K562 (cell line): ENCODE results near the gene SERINC3. TPM values are rescaled to one million over a fixed set of nuclear protein-coding genes. Genes with fewer than 3 reads are reported as not detected.

Source experiments
- ATAC-seq: fragments of 200-7000 bp; cut with Tn5 transposase; 3 replicates; pipeline ENCODE4 v1.9.1; 2020; ENCODE audit warnings: moderate library complexity
- BruUV-seq: library from RNA; stranded (reverse); fragments of 400-500 nt; replicated peaks from 2 replicates; lab custom pipeline; 2021; lab: Mats Ljungman, UMichigan
- CTCF ChIA-PET: fragments of 300-600 bp; formaldehyde crosslinking; extraction: SDS; loops from one replicate; lab custom pipeline; 2021; ENCODE audit warnings: low intra/inter-chr PET ratio; lab: Yijun Ruan, JAX
- POLR2A ChIA-PET: fragments of 300-600, 350-650 bp; sonication (Branson Sonifier 250); formaldehyde crosslinking; extraction: SDS; loops from one replicate; lab custom pipeline; 2021; ENCODE audit warnings: antibody characterized with exemption, inconsistent platforms; lab: Yijun Ruan, JAX
- DNase-seq, 4 experiments: peaks; one replicate each; pipeline versions ENCODE4 v3.0.0 to v3.0.0-alpha.2; 2011 to 2018; ENCODE audit warnings: low spot score in 3 of 4, mixed read lengths in 3 of 4; ENCODE audit errors: extremely low read depth in 1 of 4
- FAIRE-seq: peaks from 2 replicates; lab custom pipeline; 2011; peaks lifted over from hg19 to GRCh38; lab: Jason Lieb, UNC
- H2AFZ ChIP-seq: 2 replicates; pipeline ENCODE4 v1.6.0; 2011; ENCODE audit warnings: low read depth, low read length, control low read depth, inconsistent platforms
- H3K27ac ChIP-seq: fragments of 200-600 bp; 3 replicates; pipeline ENCODE4 v1.8.0; 2011; ENCODE audit warnings: low read depth, mild to moderate bottlenecking, control low read depth, inconsistent platforms, low read length, moderate library complexity, mixed read lengths; ENCODE audit errors: extremely low read depth
- H3K27me3 ChIP-seq, 2 experiments: fragments of 300-600 bp in 1 of 2; 2 replicates in 1 of 2; 3 replicates in 1 of 2; pipeline versions ENCODE4 v1.6.0 to v1.8.0; 2011; ENCODE audit warnings: inconsistent platforms in 2 of 2, low read length in 2 of 2, mild to moderate bottlenecking in 1 of 2, mixed read lengths in 1 of 2, moderate library complexity in 1 of 2; ENCODE audit not compliant: control insufficient read depth in 2 of 2, insufficient read depth in 2 of 2
- H3K36me3 ChIP-seq: fragments of 300-600 bp; 3 replicates; pipeline ENCODE4 v1.8.0; 2011; ENCODE audit warnings: mild to moderate bottlenecking, low read length, inconsistent platforms; ENCODE audit not compliant: control insufficient read depth, insufficient read depth
- H3K4me1 ChIP-seq, 2 experiments: fragments of 200-600 bp in 1 of 2; replicated peaks in 1 of 2; 2 replicates in 1 of 2; 3 replicates in 1 of 2; pipeline versions ENCODE4 v1.5.1 to v1.8.0; 2011; ENCODE audit warnings: inconsistent platforms in 2 of 2, low read length in 2 of 2, mild to moderate bottlenecking in 1 of 2, mixed read lengths in 1 of 2, moderate library complexity in 1 of 2; ENCODE audit not compliant: control insufficient read depth in 2 of 2, insufficient read depth in 2 of 2
- H3K4me2 ChIP-seq: 2 replicates; pipeline ENCODE4 v1.6.1; 2011; ENCODE audit warnings: low read length, control low read depth, inconsistent platforms, mixed read lengths; ENCODE audit not compliant: insufficient read depth
- H3K4me3 ChIP-seq: fragments of 200-600 bp; sonication (generic), shearing (Covaris generic); 2 replicates; pipeline ENCODE4 v1.5.1; 2016; ENCODE audit warnings: control low read depth, inconsistent platforms
- H3K79me2 ChIP-seq: fragments of 200-600 bp; 3 replicates; pipeline ENCODE4 v1.8.0; 2011; ENCODE audit warnings: low read length, inconsistent platforms; ENCODE audit not compliant: control insufficient read depth, insufficient read depth
- H3K9ac ChIP-seq, 2 experiments: 2 replicates each; pipeline versions ENCODE4 v1.6.0 to v1.6.1; 2011; ENCODE audit warnings: low read depth in 2 of 2, low read length in 2 of 2, control low read depth in 1 of 2, inconsistent platforms in 1 of 2, mild to moderate bottlenecking in 1 of 2, mixed read lengths in 1 of 2; ENCODE audit not compliant: insufficient read depth in 1 of 2
- H3K9me1 ChIP-seq: one replicate; pipeline ENCODE4 v1.6.0; 2011; ENCODE audit warnings: inconsistent platforms, mild to moderate bottlenecking, low read length, moderate library complexity; ENCODE audit not compliant: control insufficient read depth, insufficient read depth
- H3K9me3 ChIP-seq: replicated peaks from 2 replicates; pipeline ENCODE4 v1.5.1; 2011; ENCODE audit warnings: low read depth, low read length, inconsistent platforms; ENCODE audit not compliant: control insufficient read depth, insufficient read depth
- H4K20me1 ChIP-seq: replicated peaks from 2 replicates; pipeline ENCODE4 v1.6.1; 2011; ENCODE audit warnings: low read length, inconsistent platforms, mixed read lengths; ENCODE audit not compliant: control insufficient read depth, insufficient read depth
- ADNP ChIP-seq: fragments of 200-800 bp; sonication (Bioruptor generic); IDR thresholded peaks from 2 replicates; pipeline ENCODE4 v1.6.1; 2016; ENCODE audit warnings: missing genetic modification characterization, missing compliant biosample characterization
- ETV1 ChIP-seq: fragments of 450-650 bp; conservative IDR thresholded peaks from 2 replicates; pipeline ENCODE4 v1.6.1; 2016; ENCODE audit warnings: missing genetic modification characterization, control low read depth, low read depth, missing compliant biosample characterization
- GABPA ChIP-seq: fragments of 200-800 bp; sonication (Bioruptor generic); conservative IDR thresholded peaks from 2 replicates; pipeline ENCODE4 v1.6.1; 2016; ENCODE audit warnings: low read depth, missing genetic modification characterization, missing compliant biosample characterization
- HNRNPH1 ChIP-seq: fragments of 200-400 bp; formaldehyde crosslinking; optimal IDR thresholded peaks from 2 replicates; pipeline ENCODE3; 2017; ENCODE audit warnings: low read depth, mild to moderate bottlenecking, low read length, moderate library complexity
- NFIC ChIP-seq: fragments of 450-650 bp; IDR thresholded peaks from 2 replicates; pipeline ENCODE4 v1.6.1; 2017; ENCODE audit warnings: mild to moderate bottlenecking, inconsistent platforms
- NR2C2 ChIP-seq, 2 experiments: fragments of 200-800 bp in 1 of 2; sonication (Bioruptor generic) in 1 of 2; sonication (generic) in 1 of 2; formaldehyde crosslinking in 1 of 2; IDR thresholded peaks; 2 replicates each; pipeline versions ENCODE4 v1.6.1 to v1.8.0; 2016 to 2022; ENCODE audit warnings: mild to moderate bottlenecking in 1 of 2, missing compliant biosample characterization in 1 of 2, missing genetic modification characterization in 1 of 2, missing genetic modification reagents in 1 of 2
- NRF1 ChIP-seq, 2 experiments: fragments of 450-650 bp; IDR thresholded peaks in 1 of 2; conservative IDR thresholded peaks in 1 of 2; 2 replicates each; pipeline ENCODE4 v1.6.1; 2014; ENCODE audit warnings: mild to moderate bottlenecking in 2 of 2
- PTTG1 ChIP-seq: fragments of 450-650 bp; IDR thresholded peaks from 2 replicates; pipeline ENCODE4 v1.6.1; 2016; ENCODE audit warnings: low read depth, mild to moderate bottlenecking, missing genetic modification characterization, missing compliant biosample characterization
- ZEB2 ChIP-seq: fragments of 450-650 bp; IDR thresholded peaks from 2 replicates; pipeline ENCODE4 v1.6.1; 2016
- ZFX ChIP-seq: sonication (generic); formaldehyde crosslinking; IDR thresholded peaks from 2 replicates; pipeline ENCODE4 v1.8.0; 2022; ENCODE audit warnings: mild to moderate bottlenecking, missing genetic modification reagents, moderate library complexity
- WGBS: fragments of 100-300 bp; shearing (Covaris generic); methylation state at CpG from one replicate; pipeline ENCODE4 v1.1.6; 2016; ENCODE audit warnings: low coverage, mixed read lengths; ENCODE audit not compliant: insufficient coverage; ENCODE audit errors: missing lambda C conversion rate; 5-methylcytosine and 5-hydroxymethylcytosine counted together
- in situ Hi-C: fragments of 300-500 bp; cut with MboI; formaldehyde crosslinking; loops from 4 replicates; pipeline ENCODE4 v1.15.0; 2018; ENCODE audit warnings: inconsistent platforms, mixed read lengths
- intact Hi-C: fragments of 100-400 bp; cut with micrococcal nuclease; formaldehyde crosslinking; loops from 2 replicates; pipeline ENCODE4 v1.14.2; 2022
- polyA plus RNA-seq, 8 experiments: library from polyadenylated mRNA; depleted of rRNA in 4 of 8; stranded (reverse) in 5 of 8; unstranded in 3 of 8; fragments of >200 nt; fragmentation: Nextera tagmentation in 2 of 8; fragmentation: Illumina TruSeq in 1 of 8; extraction: Ambion mirVana in 2 of 8; extraction: Trizol in 1 of 8; gene quantifications; 2 replicates each; pipeline versions ENCODE4 v1.2.1 to v1.2.3, GENCODE V29; 2011 to 2014; ENCODE audit warnings: inconsistent platforms in 1 of 8, missing spikeins in 1 of 8
- total RNA-seq, 7 experiments: library from RNA; depleted of rRNA in 6 of 7; stranded (reverse); fragments of >200 nt in 6 of 7; fragmentation: Illumina TruSeq in 2 of 7; extraction: Trizol in 2 of 7; gene quantifications; 2 replicates each; pipeline versions ENCODE4 v1.2.1 to v1.2.3, GENCODE V29; 2011 to 2021; ENCODE audit warnings: low replicate concordance in 1 of 7
- TF ChIP-seq, protein P1 (sequence below): fragments of 200-800 bp; sonication (Bioruptor generic); IDR thresholded peaks from 2 replicates; pipeline ENCODE4 v1.6.1; 2017; ENCODE audit warnings: missing genetic modification characterization, missing compliant biosample characterization
- TF ChIP-seq, protein P2 (sequence below): fragments of 450-650 bp; IDR thresholded peaks from 2 replicates; pipeline ENCODE4 v1.6.1; 2017; ENCODE audit warnings: antibody characterized with exemption, mild to moderate bottlenecking
- TF ChIP-seq, protein P3 (sequence below): sonication (generic); formaldehyde crosslinking; IDR thresholded peaks from 2 replicates; pipeline ENCODE4 v1.5.0; 2020; ENCODE audit warnings: missing genetic modification reagents

SERINC3 gene
- total and polyA plus RNA-seq, 9 of the 15 experiments (the other 6 are each of a cell fraction or from before 2014, with no cell fraction given), result 24.7 to 107 (median 48.8) TPM

- peaks cover 0 to 8% of the 10 kb centered on the region in 2 experiments; a peak in 2 of 5 replicates for H3K4me1 ChIP-seq
- H3K9ac ChIP-seq, result no peak overlapping the region
- FAIRE-seq (no peak), ATAC-seq (peak; percentile 64), DNase-seq (peak; percentile 43 to 60 (median 54))
- in situ Hi-C loops, result no loop called here
- no peaks in the 10 kb centered on the region for H4K20me1 ChIP-seq
- POLR2A ChIA-PET, result interaction anchor here (1.2 to 2.3 kb wide), 2 partner anchors 13 to 18 kb away, joined by 4 to 6 read pairs; partner anchors contain the start of gene TTPAL
- H3K9me1 ChIP-seq, result no peaks in the 10 kb centered on the region
- no peaks in the 10 kb centered on the region for H3K79me2 ChIP-seq
- CTCF ChIA-PET, result interaction anchor here (1.0 kb wide), 1 partner anchor 242 kb away, joined by 3 read pairs; no protein-coding TSS in a partner anchor
- no peak overlapping the region for H2AFZ ChIP-seq
- no peak overlapping the region for H3K27ac ChIP-seq
- no peak overlapping the region for H3K4me2 ChIP-seq
- no peak overlapping the region for H3K4me3 ChIP-seq
- 6% methylated on average over 4 of the region's 6 CpGs for WGBS
- BruUV-seq, result no TSS peak
- peaks cover 3 to 17% of the 10 kb centered on the region in 2 experiments; a peak in 4 of 5 replicates for H3K27me3 ChIP-seq
- no peaks in the 10 kb centered on the region for H3K9me3 ChIP-seq
- intact Hi-C loops, result no loop called here
- no peaks in the 10 kb centered on the region for H3K36me3 ChIP-seq
- no peak for TF ChIP-seq NR2C2 (CRISPR knock-in tag; IDR thresholded peaks at IDR 0.05)
- peak; percentile 22; the same call in 1 of the 2 replicates for TF ChIP-seq NR2C2 (tag; IDR thresholded peaks at IDR 0.05)
- TF ChIP-seq ZEB2, result no peak
- peak; percentile 71 for TF ChIP-seq NFIC
- TF ChIP-seq ETV1, result no peak
- TF ChIP-seq, protein P1, sequence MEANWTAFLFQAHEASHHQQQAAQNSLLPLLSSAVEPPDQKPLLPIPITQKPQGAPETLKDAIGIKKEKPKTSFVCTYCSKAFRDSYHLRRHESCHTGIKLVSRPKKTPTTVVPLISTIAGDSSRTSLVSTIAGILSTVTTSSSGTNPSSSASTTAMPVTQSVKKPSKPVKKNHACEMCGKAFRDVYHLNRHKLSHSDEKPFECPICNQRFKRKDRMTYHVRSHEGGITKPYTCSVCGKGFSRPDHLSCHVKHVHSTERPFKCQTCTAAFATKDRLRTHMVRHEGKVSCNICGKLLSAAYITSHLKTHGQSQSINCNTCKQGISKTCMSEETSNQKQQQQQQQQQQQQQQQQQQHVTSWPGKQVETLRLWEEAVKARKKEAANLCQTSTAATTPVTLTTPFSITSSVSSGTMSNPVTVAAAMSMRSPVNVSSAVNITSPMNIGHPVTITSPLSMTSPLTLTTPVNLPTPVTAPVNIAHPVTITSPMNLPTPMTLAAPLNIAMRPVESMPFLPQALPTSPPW (CRISPR knock-in tag), result peak; percentile 21; the same call in 1 of the 2 replicates
- TF ChIP-seq, protein P2, sequence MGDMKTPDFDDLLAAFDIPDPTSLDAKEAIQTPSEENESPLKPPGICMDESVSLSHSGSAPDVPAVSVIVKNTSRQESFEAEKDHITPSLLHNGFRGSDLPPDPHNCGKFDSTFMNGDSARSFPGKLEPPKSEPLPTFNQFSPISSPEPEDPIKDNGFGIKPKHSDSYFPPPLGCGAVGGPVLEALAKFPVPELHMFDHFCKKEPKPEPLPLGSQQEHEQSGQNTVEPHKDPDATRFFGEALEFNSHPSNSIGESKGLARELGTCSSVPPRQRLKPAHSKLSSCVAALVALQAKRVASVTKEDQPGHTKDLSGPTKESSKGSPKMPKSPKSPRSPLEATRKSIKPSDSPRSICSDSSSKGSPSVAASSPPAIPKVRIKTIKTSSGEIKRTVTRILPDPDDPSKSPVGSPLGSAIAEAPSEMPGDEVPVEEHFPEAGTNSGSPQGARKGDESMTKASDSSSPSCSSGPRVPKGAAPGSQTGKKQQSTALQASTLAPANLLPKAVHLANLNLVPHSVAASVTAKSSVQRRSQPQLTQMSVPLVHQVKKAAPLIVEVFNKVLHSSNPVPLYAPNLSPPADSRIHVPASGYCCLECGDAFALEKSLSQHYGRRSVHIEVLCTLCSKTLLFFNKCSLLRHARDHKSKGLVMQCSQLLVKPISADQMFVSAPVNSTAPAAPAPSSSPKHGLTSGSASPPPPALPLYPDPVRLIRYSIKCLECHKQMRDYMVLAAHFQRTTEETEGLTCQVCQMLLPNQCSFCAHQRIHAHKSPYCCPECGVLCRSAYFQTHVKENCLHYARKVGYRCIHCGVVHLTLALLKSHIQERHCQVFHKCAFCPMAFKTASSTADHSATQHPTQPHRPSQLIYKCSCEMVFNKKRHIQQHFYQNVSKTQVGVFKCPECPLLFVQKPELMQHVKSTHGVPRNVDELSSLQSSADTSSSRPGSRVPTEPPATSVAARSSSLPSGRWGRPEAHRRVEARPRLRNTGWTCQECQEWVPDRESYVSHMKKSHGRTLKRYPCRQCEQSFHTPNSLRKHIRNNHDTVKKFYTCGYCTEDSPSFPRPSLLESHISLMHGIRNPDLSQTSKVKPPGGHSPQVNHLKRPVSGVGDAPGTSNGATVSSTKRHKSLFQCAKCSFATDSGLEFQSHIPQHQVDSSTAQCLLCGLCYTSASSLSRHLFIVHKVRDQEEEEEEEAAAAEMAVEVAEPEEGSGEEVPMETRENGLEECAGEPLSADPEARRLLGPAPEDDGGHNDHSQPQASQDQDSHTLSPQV, result no peak
- TF ChIP-seq ZFX, result peak; percentile 64
- TF ChIP-seq, protein P3, sequence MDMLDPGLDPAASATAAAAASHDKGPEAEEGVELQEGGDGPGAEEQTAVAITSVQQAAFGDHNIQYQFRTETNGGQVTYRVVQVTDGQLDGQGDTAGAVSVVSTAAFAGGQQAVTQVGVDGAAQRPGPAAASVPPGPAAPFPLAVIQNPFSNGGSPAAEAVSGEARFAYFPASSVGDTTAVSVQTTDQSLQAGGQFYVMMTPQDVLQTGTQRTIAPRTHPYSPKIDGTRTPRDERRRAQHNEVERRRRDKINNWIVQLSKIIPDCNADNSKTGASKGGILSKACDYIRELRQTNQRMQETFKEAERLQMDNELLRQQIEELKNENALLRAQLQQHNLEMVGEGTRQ (CRISPR knock-in tag), result peak; percentile 60
- TF ChIP-seq HNRNPH1, result no peak
- peak; percentile 23 to 40; a peak in 2 of 4 replicates for TF ChIP-seq NRF1 (conservative IDR thresholded peaks at IDR 0.05 in 1 of 2, IDR thresholded peaks at IDR 0.05 in 1 of 2)
- TF ChIP-seq ADNP, result peak; percentile 59; the same call in 1 of the 2 replicates
- 0 out of 2 replicates have a peak, but pooled peaks have one; percentile 26 for TF ChIP-seq GABPA
- no peak for TF ChIP-seq PTTG1 (tag)
Observed at GRCh38 chr20:44457016-44457415, 64.9 kb downstream of the SERINC3 start.
